GM21529 (cell line): ENCODE measurements around the gene FOXP1.

Experiments
- ATAC-seq: cut with Tn5 transposase; IDR thresholded peaks from one replicate; pipeline ENCODE4 v1.9.1; 2021; ENCODE audit not compliant: unreplicated experiment

FOXP1 gene

GRCh38 chr3:70974747-70975146 lies 608.8 kb downstream of the FOXP1 start:
- no peak for ATAC-seq

GRCh38 chr3:70973558-70973957 lies 610.0 kb downstream of the FOXP1 start:
- no peak for ATAC-seq

GRCh38 chr3:70972855-70973254 lies 610.7 kb downstream of the FOXP1 start:
- no peak for ATAC-seq

- no peak for ATAC-seq
These were observed 612.6 kb downstream of the FOXP1 start for GRCh38 chr3:70970952-70971351.

GRCh38 chr3:70970171-70970570 lies 613.4 kb downstream of the FOXP1 start:
- no peak for ATAC-seq

- no peak for ATAC-seq
These were observed 619.9 kb downstream of the FOXP1 start for GRCh38 chr3:70963431-70964275.

- ATAC-seq, result no peak
These were observed 623.8 kb downstream of the FOXP1 start for GRCh38 chr3:70959506-70960291.

GRCh38 chr3:70952033-70952747 lies 631.3 kb downstream of the FOXP1 start:
- ATAC-seq, result no peak

GRCh38 chr3:70951316-70951715 lies 632.2 kb downstream of the FOXP1 start:
- no peak for ATAC-seq

- ATAC-seq, result no peak
These were observed 635.9 kb downstream of the FOXP1 start for GRCh38 chr3:70947579-70947978.

- no peak for ATAC-seq
These were observed 639.6 kb downstream of the FOXP1 start for GRCh38 chr3:70943886-70944285.

- ATAC-seq, result no peak
These were observed 650.3 kb downstream of the FOXP1 start for GRCh38 chr3:70933105-70933810.

- no peak for ATAC-seq
These were observed 653.5 kb downstream of the FOXP1 start for GRCh38 chr3:70930066-70930465.

- ATAC-seq, result no peak
These were observed 656.3 kb downstream of the FOXP1 start for GRCh38 chr3:70927239-70927638.

- no peak for ATAC-seq
These were observed 656.7 kb downstream of the FOXP1 start for GRCh38 chr3:70926835-70927234.

- no peak for ATAC-seq
These were observed 663.9 kb downstream of the FOXP1 start for GRCh38 chr3:70919661-70920060.

- ATAC-seq, result no peak
These were observed 664.4 kb downstream of the FOXP1 start for GRCh38 chr3:70919091-70919490.

GRCh38 chr3:70916375-70917055 lies 667.0 kb downstream of the FOXP1 start:
- ATAC-seq, result no peak

- no peak for ATAC-seq
These were observed 668.7 kb downstream of the FOXP1 start for GRCh38 chr3:70914862-70915261.

GRCh38 chr3:70911719-70912118 lies 671.8 kb downstream of the FOXP1 start:
- ATAC-seq, result no peak
